HG03469 (cell line): Measurements from ENCODE around the gene OR4E2.
"Not testable (repeated sequence)": the region's sequence is repeated elsewhere in the genome, so short reads cannot be mapped to it uniquely, and the experiment has no call there.

Source experiments
- ATAC-seq: cut with Tn5 transposase; IDR thresholded peaks from one replicate; pipeline ENCODE4 v1.9.1; 2021; ENCODE audit warnings: mild to moderate bottlenecking, moderate library complexity, moderate number of reproducible peaks; ENCODE audit not compliant: unreplicated experiment

OR4E2 gene, protein sequence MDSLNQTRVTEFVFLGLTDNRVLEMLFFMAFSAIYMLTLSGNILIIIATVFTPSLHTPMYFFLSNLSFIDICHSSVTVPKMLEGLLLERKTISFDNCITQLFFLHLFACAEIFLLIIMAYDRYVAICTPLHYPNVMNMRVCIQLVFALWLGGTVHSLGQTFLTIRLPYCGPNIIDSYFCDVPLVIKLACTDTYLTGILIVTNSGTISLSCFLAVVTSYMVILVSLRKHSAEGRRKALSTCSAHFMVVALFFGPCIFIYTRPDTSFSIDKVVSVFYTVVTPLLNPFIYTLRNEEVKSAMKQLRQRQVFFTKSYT

DNA sequence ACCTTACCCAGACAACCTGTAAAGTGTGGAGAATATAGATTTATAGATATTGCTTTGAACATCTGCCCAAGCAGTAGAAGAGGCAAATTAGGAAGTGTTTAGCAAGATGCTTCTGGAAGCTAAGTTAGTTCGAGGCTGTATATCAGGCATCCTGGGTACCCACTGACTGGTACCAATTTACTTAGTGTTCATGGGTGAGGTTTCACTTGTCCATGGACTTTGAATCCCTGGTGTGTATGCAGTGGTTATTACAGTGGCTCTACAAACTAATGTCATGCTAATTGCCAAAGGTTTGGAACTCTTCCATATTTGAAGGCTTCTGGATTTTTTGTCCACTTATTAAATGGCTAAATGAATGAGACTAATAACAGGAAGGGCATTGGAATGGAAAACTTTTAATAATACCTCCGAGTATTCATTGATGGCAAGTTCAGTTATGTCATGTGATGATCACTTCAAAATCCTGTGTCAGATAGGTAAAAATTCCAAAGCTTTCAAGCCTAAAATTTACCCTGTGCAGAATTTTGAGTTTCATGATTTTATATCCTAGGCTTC, at the start of gene OR4E2:
OR4E2 (plus strand) TSS at position 505 of the 555 bp plus-strand sequence. CDS start 11,248 bp downstream, outside the sequence.
- ATAC-seq = no peak

GRCh38 chr14:21612324-21612723, 41.3 kb upstream of the OR4E2 start:
- ATAC-seq = no peak

DNA sequence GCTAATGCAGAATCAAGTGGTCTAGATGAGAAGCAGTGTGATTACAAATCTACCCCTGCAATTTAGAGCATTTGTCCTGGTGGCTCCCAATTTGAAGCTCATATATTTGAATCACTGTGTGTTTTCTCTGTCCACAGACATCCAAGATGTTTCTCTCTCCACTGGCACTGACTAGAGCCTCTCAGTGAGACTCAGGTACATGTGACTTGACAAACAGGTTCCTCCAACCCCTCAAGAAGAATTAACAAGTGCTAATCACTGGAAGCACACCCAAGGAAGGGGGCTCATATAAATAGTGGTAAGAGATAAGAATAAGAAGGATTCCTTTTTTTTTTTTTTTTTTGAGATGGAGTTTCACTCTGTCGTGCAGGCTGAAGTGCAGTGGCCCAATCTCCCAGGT, 39.4 kb upstream of the OR4E2 start:
- no peak for ATAC-seq

GRCh38 chr14:21617614-21618013, 36.0 kb upstream of the OR4E2 start:
- no peak for ATAC-seq

DNA sequence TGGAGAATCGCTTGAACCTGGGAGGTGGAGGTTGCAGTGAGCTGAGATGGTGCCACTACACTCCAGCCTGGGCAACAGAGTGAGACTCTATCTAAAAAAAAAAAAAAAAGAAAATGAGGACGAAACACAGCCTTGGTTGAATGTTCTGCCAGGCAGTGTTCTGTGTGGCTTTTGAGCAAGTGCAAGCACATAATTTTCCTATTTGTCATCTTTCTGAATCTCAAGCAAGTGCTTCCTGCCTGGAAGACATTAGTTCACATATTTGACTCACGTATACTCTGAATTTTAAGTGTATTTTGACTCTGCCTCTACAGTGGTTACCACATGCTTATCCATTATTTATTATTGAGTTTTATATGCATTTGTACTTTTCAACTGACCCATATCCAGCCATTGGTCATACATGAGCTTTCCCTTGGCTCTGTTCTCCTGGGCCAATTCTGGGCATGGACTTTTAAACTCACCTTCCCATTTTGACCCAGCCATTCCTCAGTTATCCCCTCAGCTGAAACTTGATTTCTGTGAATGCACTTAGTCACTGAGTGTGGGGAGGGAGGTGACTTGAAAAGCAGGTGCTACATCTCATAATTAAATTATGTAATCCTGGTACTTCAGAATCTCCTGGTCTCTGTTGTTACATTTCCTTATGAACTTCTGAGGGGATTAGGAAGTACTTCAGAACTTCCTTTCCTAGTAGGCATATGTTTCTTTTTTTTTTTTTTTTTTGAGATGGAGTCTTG, 27.0 kb upstream of the OR4E2 start:
- ATAC-seq = no peak

DNA sequence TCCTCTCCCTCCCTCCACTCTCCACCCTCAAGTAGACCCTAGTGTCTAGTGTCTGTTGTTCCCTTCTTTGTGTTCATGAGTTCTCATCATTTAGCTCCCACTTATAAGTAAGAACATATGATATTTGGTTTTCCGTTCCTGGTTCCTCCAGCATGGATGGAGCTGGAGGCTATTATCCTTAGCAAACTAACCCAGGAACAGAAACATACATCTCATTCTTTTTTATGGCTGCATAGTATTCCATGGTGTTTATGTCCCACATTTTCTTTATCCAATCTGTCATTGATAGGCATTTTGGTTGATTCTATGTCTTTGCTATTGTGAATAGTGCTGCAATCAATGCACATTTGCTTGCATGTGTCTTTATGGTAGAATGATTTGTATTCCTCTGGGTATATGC, 23.1 kb upstream of the OR4E2 start:
- not testable (repeated sequence) for ATAC-seq

DNA sequence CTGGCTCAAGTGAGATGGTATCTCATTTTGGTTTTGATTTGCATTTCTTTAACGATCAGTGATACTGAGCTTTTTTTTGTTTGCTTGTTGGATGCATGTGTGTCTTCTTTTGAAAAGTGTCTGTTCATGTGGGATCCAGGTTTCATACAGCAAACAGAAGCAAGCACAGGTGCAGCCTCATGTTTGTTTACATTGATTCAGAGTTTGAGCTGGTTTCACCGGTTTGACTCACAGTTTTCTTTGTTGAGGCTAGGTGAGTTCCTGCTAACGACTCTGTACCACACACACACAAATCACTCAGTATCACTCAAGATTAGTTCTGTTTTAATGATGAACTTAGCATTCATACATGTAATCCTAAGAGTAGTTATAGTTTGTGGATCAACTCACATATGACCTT, 22.6 kb upstream of the OR4E2 start:
- no peak for ATAC-seq

- no peak for ATAC-seq
Observed at GRCh38 chr14:21634840-21635239, 18.8 kb upstream of the OR4E2 start, which contains the start of gene OR10G2. Gene OR10G2 (minus strand): TSS chr14:21634940. CDS start chr14:21634842, 98 bp downstream.

GRCh38 chr14:21642683-21643082, 11.0 kb upstream of the OR4E2 start:
- ATAC-seq = no peak

- no peak for ATAC-seq
Observed at GRCh38 chr14:21643407-21643806, 10.2 kb upstream of the OR4E2 start.

DNA sequence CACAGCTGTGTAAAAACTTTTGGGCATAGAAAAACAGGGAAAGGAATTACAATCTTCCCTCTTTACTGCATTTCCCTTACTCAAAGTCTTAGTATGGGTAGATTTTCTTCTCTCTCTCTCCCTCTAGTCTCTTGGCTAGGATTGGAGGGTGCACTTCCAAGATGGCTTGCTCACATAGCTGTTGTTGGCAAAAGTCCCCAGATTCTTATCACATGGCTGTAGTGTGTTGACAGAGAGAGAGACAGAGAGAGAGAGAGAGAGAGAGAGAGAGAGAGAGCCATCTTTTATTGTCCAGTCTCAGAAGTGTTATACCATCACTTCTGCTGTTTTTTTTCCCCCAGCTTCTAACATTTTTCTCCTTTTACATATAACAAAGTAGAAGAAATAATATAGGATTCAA, 6.3 kb upstream of the OR4E2 start:
- ATAC-seq = no peak

- ATAC-seq = no peak
Observed at GRCh38 chr14:21652209-21652808, 1.3 kb upstream of the OR4E2 start.

GRCh38 chr14:21654215-21654614, 580 bp downstream of the OR4E2 start:
- no peak for ATAC-seq

DNA sequence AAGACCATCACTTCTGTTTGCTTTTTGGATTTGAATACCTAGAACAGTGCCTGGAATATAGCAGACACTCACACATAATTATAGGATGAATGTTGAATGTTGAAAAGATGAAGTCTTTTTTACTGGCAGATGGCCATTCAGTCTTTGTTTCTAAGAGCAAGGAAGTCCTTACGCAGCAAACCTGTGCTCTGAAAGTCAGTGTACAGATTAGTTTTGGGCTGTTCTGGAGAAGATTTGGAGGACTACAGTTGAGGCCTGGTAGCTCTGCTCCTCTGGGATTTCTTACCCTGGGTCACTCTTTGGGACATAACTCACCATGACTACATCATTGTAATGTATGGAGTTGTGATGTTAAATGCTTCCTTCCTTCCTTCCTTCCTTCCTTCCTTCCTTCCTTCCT, 3.3 kb downstream of the OR4E2 start:
- ATAC-seq = no peak

DNA sequence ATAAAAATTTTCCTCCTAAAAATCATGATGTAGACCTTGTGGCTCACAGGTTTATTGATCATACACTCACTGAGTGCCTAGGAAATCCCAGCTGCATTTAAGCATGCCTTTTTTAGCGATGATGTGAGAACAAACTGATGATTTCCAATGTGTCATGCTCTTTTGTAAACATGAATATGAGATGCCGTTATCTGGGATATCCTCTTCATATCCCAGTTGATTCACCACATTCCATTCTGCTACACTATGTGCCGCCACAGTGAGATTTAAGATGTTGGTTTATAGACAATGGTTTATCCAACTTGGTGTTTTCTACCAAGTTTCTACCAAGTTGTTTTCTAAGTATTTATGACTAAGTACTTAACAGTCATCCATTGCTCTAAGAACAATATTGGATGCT, 14.7 kb downstream of the OR4E2 start:
- no peak for ATAC-seq

DNA sequence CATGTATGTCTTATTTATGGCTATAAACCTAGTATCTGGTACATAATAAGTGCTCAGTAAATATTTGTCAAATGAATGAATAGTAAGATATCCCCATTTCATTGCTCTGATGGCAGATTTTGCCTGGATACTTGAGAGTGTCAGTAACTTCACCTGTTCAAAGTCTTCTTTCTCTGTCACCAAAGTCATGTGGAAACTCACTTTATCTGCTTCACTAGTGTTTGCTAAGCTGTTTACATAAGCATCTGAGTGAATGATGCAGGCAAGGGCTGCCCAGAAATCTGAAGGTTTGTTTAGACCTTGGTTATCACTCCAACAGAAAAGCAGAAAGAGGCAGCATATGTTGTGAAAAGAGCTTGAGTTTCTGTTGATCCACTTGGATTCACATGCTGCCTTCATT, 15.6 kb downstream of the OR4E2 start:
- ATAC-seq = no peak

GRCh38 chr14:21671371-21671770, 17.7 kb downstream of the OR4E2 start:
- ATAC-seq = no peak

DNA sequence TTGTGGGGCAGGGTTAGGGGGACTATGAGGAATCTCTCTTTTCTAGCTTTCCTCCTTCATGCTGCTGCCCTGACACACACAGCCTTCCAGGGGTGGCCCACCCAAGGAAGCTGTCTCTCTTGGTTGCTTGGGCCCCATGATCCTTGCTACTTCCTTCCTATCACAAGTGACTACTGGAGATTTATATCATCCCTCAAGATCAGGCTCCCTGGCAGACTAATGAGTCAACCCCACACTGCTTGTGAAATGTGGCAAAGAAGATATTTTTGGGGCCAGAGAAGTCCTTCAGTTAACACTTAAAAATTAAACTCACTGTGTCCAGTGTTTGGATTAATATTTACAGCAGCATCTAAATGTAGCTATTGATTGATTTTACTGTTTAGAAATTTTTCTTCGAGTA, 18.5 kb downstream of the OR4E2 start:
- ATAC-seq = no peak

DNA sequence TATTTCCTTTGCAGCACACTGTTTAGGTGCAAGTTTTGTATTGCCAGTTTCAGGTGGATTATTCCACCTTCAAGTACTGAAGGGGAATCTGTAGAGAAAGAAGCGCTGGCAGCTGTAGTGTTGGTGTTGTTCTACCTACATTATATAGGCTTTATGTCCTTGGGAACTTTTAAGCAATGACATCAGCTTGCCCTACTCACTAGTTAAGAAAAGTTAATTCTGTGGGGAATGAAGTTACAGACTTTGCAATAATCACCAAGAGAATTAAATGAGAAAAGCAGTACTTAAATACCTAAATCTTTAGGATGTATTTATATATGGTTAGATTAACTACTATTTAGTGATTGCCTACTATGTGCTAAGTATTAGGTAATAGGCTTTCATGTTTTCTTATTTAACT, 20.1 kb downstream of the OR4E2 start, which contains the start of gene OR4E1:
OR4E1 (minus strand) TSS at position 101 of the 400 bp plus-strand sequence. CDS start 2,883 bp downstream, outside the sequence.
- ATAC-seq = no peak

GRCh38 chr14:21675566-21675965, 21.9 kb downstream of the OR4E2 start:
- no peak for ATAC-seq

- no peak for ATAC-seq
Observed at GRCh38 chr14:21680072-21680471, 26.4 kb downstream of the OR4E2 start.
